MM.1S (cell line): ENCODE measurements around the gene CRYBB3.
A peak's percentile ranks its signal among the peaks of the same experiment; 100 is the strongest.

Source experiments
- DNase-seq: peaks from one replicate; pipeline ENCODE4 v3.0.0-alpha.2; 2015
- H2AFZ ChIP-seq: fragments of 300-600 bp; sonication (generic); 2 replicates; pipeline ENCODE4 v1.6.0; 2016; ENCODE audit warnings: antibody characterized with exemption, low read length
- H3F3A ChIP-seq: fragments of 300-600 bp; sonication (generic); 2 replicates; pipeline ENCODE4 v1.6.1; 2016; ENCODE audit warnings: mild to moderate bottlenecking, antibody characterized with exemption, low read length, moderate library complexity, mixed read lengths; ENCODE audit not compliant: insufficient read depth
- H3K27ac ChIP-seq: fragments of 300-600 bp; sonication (generic); 2 replicates; pipeline ENCODE4 v1.5.1; 2016; ENCODE audit warnings: mild to moderate bottlenecking, low read length
- H3K27me3 ChIP-seq: fragments of 300-600 bp; sonication (generic); replicated peaks from 2 replicates; pipeline ENCODE4 v1.6.0; 2016; ENCODE audit warnings: low read length; ENCODE audit not compliant: insufficient read depth
- H3K36me3 ChIP-seq: fragments of 300-600 bp; sonication (generic); replicated peaks from 2 replicates; pipeline ENCODE4 v1.6.1; 2016; ENCODE audit warnings: mild to moderate bottlenecking, low read length, mixed read lengths; ENCODE audit not compliant: insufficient read depth
- H3K4me1 ChIP-seq: fragments of 300-600 bp; sonication (generic); 2 replicates; pipeline ENCODE4 v1.6.1; 2016; ENCODE audit warnings: low read length, mixed read lengths
- H3K4me2 ChIP-seq: fragments of 300-600 bp; sonication (generic); 2 replicates; pipeline ENCODE4 v1.6.0; 2016; ENCODE audit warnings: low read depth, low read length
- H3K4me3 ChIP-seq: fragments of 300-600 bp; sonication (generic); 2 replicates; pipeline ENCODE4 v1.5.1; 2016; ENCODE audit warnings: low read length, mixed read lengths
- H3K79me2 ChIP-seq: fragments of 300-600 bp; sonication (generic); 2 replicates; pipeline ENCODE4 v1.6.1; 2016; ENCODE audit warnings: mixed run types, low read length, mixed read lengths
- H3K9ac ChIP-seq: fragments of 300-600 bp; sonication (generic); 2 replicates; pipeline ENCODE4 v1.6.1; 2016; ENCODE audit warnings: low read length, mixed read lengths
- H3K9me2 ChIP-seq: fragments of 300-600 bp; sonication (generic); replicated peaks from 2 replicates; pipeline ENCODE4 v1.6.1; 2016; ENCODE audit warnings: mild to moderate bottlenecking, low read length, mixed read lengths; ENCODE audit not compliant: insufficient read depth
- H3K9me3 ChIP-seq: fragments of 300-600 bp; sonication (generic); replicated peaks from 2 replicates; pipeline ENCODE4 v1.6.1; 2016; ENCODE audit warnings: mild to moderate bottlenecking, low read length, mixed read lengths; ENCODE audit not compliant: insufficient read depth
- H4K20me1 ChIP-seq: fragments of 300-600 bp; sonication (generic); 2 replicates; pipeline ENCODE4 v1.6.1; 2016; ENCODE audit warnings: mild to moderate bottlenecking, low read length, moderate library complexity, mixed read lengths; ENCODE audit not compliant: insufficient read depth
- CTCF ChIP-seq: fragments of 300-600 bp; sonication (generic); IDR thresholded peaks from 2 replicates; pipeline ENCODE4 v1.5.1; 2016; ENCODE audit warnings: antibody characterized with exemption, low read length, mixed read lengths
- EZH2 ChIP-seq: fragments of 300-600 bp; sonication (generic); optimal IDR thresholded peaks from 2 replicates; pipeline ENCODE3; 2017; ENCODE audit warnings: low read depth, mild to moderate bottlenecking, antibody characterized with exemption, low read length, mixed read lengths
- EZH2phosphoT487 ChIP-seq: fragments of 300-600 bp; sonication (generic); IDR thresholded peaks from 2 replicates; pipeline ENCODE4 v1.6.1; 2018; ENCODE audit warnings: antibody characterized with exemption, low read length

CRYBB3 gene

GRCh38 chr22:25192406-25192805, 7.3 kb upstream of the CRYBB3 start:
- no peaks in the 10 kb centered on the region for H3K9me2 ChIP-seq
- no peaks in the 10 kb centered on the region for H3K4me1 ChIP-seq
- H3K27me3 ChIP-seq, result peaks cover 19% of the 10 kb centered on the region
- no peaks in the 10 kb centered on the region for H3K36me3 ChIP-seq
- H3K4me3 ChIP-seq, result no peak overlapping the region
- no peak overlapping the region for H3K27ac ChIP-seq
- H3K9me3 ChIP-seq, result no peaks in the 10 kb centered on the region
- DNase-seq, result no peak
- no peaks in the 10 kb centered on the region for H3K79me2 ChIP-seq
- H3F3A ChIP-seq, result no peaks in the 10 kb centered on the region
- no peak overlapping the region for H3K9ac ChIP-seq
- H3K4me2 ChIP-seq, result no peak overlapping the region
- TF ChIP-seq EZH2, result no peak
- H2AFZ ChIP-seq, result no peak overlapping the region
- no peaks in the 10 kb centered on the region for H4K20me1 ChIP-seq

- Histone ChIP-seq H3K27ac (no peak overlapping the region), H3K9ac (no peak overlapping the region), H3K9me3 (no peaks in the 10 kb centered on the region), H2AFZ (no peak overlapping the region), H3K9me2 (no peaks in the 10 kb centered on the region), H3K4me3 (no peak overlapping the region), H3K27me3 (peaks cover 19% of the 10 kb centered on the region), H3K36me3 (no peaks in the 10 kb centered on the region), H3K4me2 (no peak overlapping the region), H3F3A (no peaks in the 10 kb centered on the region), H3K4me1 (no peaks in the 10 kb centered on the region), H3K79me2 (no peaks in the 10 kb centered on the region), H4K20me1 (no peaks in the 10 kb centered on the region)
- no peak for TF ChIP-seq EZH2
- no peak for TF ChIP-seq EZH2phosphoT487
- DNase-seq, result no peak
Measured at GRCh38 chr22:25193130-25193529, 6.5 kb upstream of the CRYBB3 start.

- Histone ChIP-seq H3K9ac (no peak overlapping the region), H3K9me2 (no peaks in the 10 kb centered on the region), H3K4me3 (no peak overlapping the region), H3K79me2 (no peaks in the 10 kb centered on the region), H4K20me1 (no peaks in the 10 kb centered on the region), H3K4me1 (no peaks in the 10 kb centered on the region), H3K9me3 (no peaks in the 10 kb centered on the region), H3K36me3 (no peaks in the 10 kb centered on the region), H2AFZ (no peak overlapping the region), H3K27me3 (peaks cover 20% of the 10 kb centered on the region), H3K4me2 (no peak overlapping the region), H3K27ac (no peak overlapping the region), H3F3A (no peaks in the 10 kb centered on the region)
- DNase-seq, result peak; percentile 21
- TF ChIP-seq CTCF, result no peak
- TF ChIP-seq EZH2phosphoT487, result no peak
- no peak for TF ChIP-seq EZH2
Measured at GRCh38 chr22:25193548-25193947, 6.1 kb upstream of the CRYBB3 start.

- TF ChIP-seq CTCF, result no peak
- TF ChIP-seq EZH2, result no peak
- TF ChIP-seq EZH2phosphoT487, result no peak
Measured at GRCh38 chr22:25196326-25196725, 3.3 kb upstream of the CRYBB3 start.

More at GRCh38 chr22:25196326-25196725, 3.3 kb upstream of the CRYBB3 start:
- no peak overlapping the region for H3K27ac ChIP-seq
- H3K79me2 ChIP-seq, result no peaks in the 10 kb centered on the region
- H3K9me3 ChIP-seq, result no peaks in the 10 kb centered on the region
- no peak overlapping the region for H2AFZ ChIP-seq
- H3K4me3 ChIP-seq, result no peak overlapping the region
- H4K20me1 ChIP-seq, result no peaks in the 10 kb centered on the region
- DNase-seq, result no peak
- H3K4me2 ChIP-seq, result no peak overlapping the region
- no peak overlapping the region for H3K9ac ChIP-seq
- no peaks in the 10 kb centered on the region for H3F3A ChIP-seq
- H3K27me3 ChIP-seq, result peaks cover 41% of the 10 kb centered on the region
- H3K4me1 ChIP-seq, result no peaks in the 10 kb centered on the region
- no peaks in the 10 kb centered on the region for H3K9me2 ChIP-seq
- H3K36me3 ChIP-seq, result no peaks in the 10 kb centered on the region
